Mucosa of descending colon (tissue), 3 donors: Measurements from ENCODE around the gene ENOX1. TPM values are rescaled to one million over a fixed set of nuclear protein-coding genes. Genes with fewer than 3 reads are reported as not detected.

Experiments used
- ATAC-seq: fragments of 200-7000 bp; cut with Tn5 transposase; one replicate; pipeline ENCODE4 v1.9.1; 2020; ENCODE audit warnings: mild to moderate bottlenecking, moderate library complexity
- DNase-seq, 3 donors: peaks; one replicate each; pipeline ENCODE4 v3.0.0-alpha.2; 2020
- H3K36me3 ChIP-seq: fragments of 200-600 bp; one replicate; pipeline ENCODE4 v1.8.0; 2021; ENCODE audit warnings: low read depth, mild to moderate bottlenecking
- H3K4me1 ChIP-seq: fragments of 200-600 bp; one replicate; pipeline ENCODE4 v1.8.0; 2021; ENCODE audit warnings: low read depth, mild to moderate bottlenecking
- H3K4me3 ChIP-seq: fragments of 200-600 bp; one replicate; pipeline ENCODE4 v1.8.0; 2021; ENCODE audit warnings: mild to moderate bottlenecking
- H3K9me3 ChIP-seq: fragments of 200-600 bp; one replicate; pipeline ENCODE4 v1.8.0; 2021; ENCODE audit warnings: mild to moderate bottlenecking
- intact Hi-C, 2 donors: fragments of 100-400 bp; cut with DNase I in 1 of 2; cut with micrococcal nuclease in 1 of 2; formaldehyde crosslinking; loops; one replicate each; pipeline versions ENCODE4 v1.11.0 to v1.11.1; 2022; cut with DNase I, micrococcal nuclease
- total RNA-seq, 3 donors: library from RNA; stranded (reverse); fragmentation: NEBNext Ultra II Directional in 2 of 3; extraction: Animal tissue kit (Norgen Biotek cat#: 25700) in 2 of 3; gene quantifications; one replicate each; pipeline versions ENCODE4 v1.2.1 to v1.2.4, GENCODE V29; 2021 to 2023
- TF ChIP-seq, protein P1 (sequence below): fragments of 200-600 bp; IDR thresholded peaks from one replicate; pipeline ENCODE4 v1.8.0; 2022; ENCODE audit warnings: antibody characterized with exemption, mild to moderate bottlenecking
- donor health status: DM: no; HTN: no; CAD: no; lungs with moderate emphysema.
- donor health status: DM: no; HTN: no; CAD: no.
- donor health status: DM: no; HTN: yes; CAD: no.

ENOX1 gene
- total RNA-seq, 3 donors from 2014 or later: 0.35 to 9.8 (median 1.2) TPM

DNA sequence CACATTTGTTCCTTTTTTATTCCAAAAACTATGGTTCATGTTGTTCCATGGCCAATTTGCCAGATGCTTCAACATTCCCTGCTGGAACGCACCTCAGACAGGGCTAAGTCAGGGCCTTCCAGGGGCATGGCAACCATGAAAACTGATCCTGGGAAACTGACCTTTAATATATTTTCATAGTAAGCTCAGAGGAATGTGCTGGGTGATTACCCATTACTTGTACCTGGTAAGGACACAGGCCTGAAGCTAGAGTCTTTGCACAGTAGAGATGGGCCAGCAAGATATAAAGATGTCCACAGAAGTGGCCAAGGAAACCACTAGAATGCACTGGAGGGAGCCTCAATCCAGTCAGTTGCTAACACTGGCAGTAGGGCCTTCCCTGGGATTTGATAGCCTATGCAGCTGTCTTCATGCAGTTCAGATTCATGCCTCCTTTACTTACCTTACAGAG is 353.1 kb downstream of the ENOX1 start:
- no peaks in the 10 kb centered on the region for H3K9me3 ChIP-seq
- DNase-seq: no peak
- H3K4me3 ChIP-seq: no peak overlapping the region
- H3K4me1 ChIP-seq: no peaks in the 10 kb centered on the region
- TF ChIP-seq, protein P1, sequence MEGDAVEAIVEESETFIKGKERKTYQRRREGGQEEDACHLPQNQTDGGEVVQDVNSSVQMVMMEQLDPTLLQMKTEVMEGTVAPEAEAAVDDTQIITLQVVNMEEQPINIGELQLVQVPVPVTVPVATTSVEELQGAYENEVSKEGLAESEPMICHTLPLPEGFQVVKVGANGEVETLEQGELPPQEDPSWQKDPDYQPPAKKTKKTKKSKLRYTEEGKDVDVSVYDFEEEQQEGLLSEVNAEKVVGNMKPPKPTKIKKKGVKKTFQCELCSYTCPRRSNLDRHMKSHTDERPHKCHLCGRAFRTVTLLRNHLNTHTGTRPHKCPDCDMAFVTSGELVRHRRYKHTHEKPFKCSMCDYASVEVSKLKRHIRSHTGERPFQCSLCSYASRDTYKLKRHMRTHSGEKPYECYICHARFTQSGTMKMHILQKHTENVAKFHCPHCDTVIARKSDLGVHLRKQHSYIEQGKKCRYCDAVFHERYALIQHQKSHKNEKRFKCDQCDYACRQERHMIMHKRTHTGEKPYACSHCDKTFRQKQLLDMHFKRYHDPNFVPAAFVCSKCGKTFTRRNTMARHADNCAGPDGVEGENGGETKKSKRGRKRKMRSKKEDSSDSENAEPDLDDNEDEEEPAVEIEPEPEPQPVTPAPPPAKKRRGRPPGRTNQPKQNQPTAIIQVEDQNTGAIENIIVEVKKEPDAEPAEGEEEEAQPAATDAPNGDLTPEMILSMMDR: no peak
- no peaks in the 10 kb centered on the region for H3K36me3 ChIP-seq
- no peak for ATAC-seq
- intact Hi-C loops: no loop called here

DNA sequence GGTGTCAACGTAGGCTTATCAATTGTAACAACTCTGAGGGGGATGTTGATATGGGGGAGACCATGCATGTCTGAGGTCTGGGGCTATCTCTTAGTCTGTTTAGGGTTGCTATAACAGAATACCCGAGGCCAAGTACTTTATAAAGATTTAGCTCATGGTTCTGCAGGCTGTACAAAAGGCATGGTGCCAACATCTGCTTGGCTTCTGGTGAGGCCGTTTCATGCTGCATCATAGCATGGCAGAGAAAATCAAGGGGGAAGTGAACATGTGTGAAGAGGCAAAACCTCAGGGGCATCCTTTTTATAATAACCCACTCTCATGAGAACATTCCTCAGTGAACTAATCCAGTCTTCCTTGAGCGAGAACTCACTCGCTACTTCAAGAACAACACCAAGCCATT is 353.8 kb downstream of the ENOX1 start:
- intact Hi-C loops: no loop called here
- H3K36me3 ChIP-seq: no peaks in the 10 kb centered on the region
- TF ChIP-seq, protein P1: no peak
- H3K4me3 ChIP-seq: no peak overlapping the region
- ATAC-seq: no peak
- no peaks in the 10 kb centered on the region for H3K9me3 ChIP-seq
- DNase-seq: no peak
- H3K4me1 ChIP-seq: no peaks in the 10 kb centered on the region

DNA sequence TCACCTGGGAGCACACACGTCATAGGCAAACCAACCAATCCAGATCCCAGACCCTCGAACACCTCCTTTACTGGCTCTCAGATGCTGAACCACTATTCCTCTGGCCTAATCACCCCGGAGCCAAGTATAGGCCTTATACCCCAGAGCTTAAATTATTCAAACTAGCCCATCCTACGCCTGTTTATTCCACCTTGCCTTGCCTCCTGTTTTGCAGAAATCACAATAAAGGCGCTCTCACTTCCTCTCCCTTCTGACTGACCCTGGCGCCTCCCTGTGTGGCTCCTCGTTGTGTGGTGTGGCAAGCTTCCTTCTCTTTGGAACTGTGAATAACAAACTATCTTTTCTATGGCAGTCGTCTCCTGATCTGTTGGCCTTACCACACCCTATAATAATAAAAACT is 354.9 kb downstream of the ENOX1 start:
- intact Hi-C loops: no loop called here
- ATAC-seq (no peak), DNase-seq (no peak)
- TF ChIP-seq, protein P1: no peak
- Histone ChIP-seq H3K9me3 (no peaks in the 10 kb centered on the region), H3K36me3 (no peaks in the 10 kb centered on the region), H3K4me1 (no peaks in the 10 kb centered on the region), H3K4me3 (no peak overlapping the region)

DNA sequence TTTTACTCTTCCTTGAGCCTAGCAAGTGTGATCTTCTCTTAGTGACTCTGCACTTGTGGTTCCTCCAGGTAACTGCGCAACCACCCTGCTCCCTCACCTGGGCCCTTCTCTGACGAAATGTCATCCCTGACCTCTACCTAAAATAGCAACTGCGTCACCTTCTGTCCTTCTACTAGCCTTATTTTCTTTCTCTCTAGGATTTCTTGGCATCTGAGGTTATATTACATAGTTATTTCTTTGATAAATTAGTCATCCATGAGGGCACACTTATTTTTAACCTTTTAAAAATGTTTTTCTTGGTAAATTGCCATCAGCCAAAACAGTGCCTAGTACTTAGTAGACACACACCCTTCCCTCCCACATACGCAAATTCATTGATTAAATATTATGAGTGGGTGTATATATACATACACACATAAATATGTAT is 355.5 kb downstream of the ENOX1 start:
- ATAC-seq (no peak), DNase-seq (no peak)
- TF ChIP-seq, protein P1: no peak
- no peaks in the 10 kb centered on the region for H3K9me3 ChIP-seq
- no peaks in the 10 kb centered on the region for H3K4me1 ChIP-seq
- H3K4me3 ChIP-seq: no peak overlapping the region
- intact Hi-C loops: no loop called here
- H3K36me3 ChIP-seq: no peaks in the 10 kb centered on the region

DNA sequence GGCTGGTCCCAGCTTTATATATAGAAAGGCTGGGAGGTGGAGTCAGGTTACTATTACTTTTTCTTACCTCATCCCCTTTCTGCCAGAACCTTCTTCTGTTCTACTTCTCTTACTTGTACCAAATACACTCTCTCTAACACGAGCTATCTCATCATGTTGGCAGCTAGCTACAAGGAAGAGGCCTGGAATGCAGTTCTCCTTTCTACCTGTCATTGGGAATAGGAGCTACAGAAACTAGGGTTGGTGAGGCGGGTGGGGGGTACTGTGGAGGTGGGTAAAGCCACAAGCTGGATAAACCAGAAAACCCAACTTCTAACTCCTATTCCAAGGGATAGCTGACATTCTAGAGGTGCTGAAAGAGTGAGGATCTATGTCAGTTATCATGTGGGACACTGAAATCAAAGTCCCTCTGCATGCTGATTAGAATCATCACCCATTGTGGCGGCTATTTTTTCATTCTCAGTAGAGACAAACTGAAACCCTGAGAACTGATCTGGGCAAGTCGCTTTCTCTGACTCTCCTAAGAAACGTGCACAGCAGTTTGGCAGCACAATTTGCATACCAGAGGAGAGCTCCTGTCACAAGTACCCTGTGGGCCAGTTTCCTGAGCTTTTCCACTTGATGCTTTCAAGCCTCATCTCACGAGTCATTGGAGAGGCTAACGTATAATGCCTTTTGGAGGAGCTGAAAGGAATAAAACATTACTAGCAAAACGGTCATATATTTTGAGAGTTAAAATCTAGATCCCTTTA is 358.1 kb downstream of the ENOX1 start:
- intact Hi-C loops: no loop called here
- Histone ChIP-seq H3K4me1 (no peaks in the 10 kb centered on the region), H3K9me3 (no peaks in the 10 kb centered on the region), H3K36me3 (no peaks in the 10 kb centered on the region), H3K4me3 (no peak overlapping the region)
- no peak for DNase-seq
- ATAC-seq: no peak
- TF ChIP-seq, protein P1: no peak
